HuH-7 (cell line): ENCODE results near the gene DDX31.
"Not testable (repeated sequence)": the region's sequence is repeated elsewhere in the genome, so short reads cannot be mapped to it uniquely, and the experiment has no call there.

ENCODE experiments used
- DNase-seq: peaks from one replicate; pipeline ENCODE4 v3.0.0; 2011; ENCODE audit warnings: low spot score

DDX31 gene

DNA sequence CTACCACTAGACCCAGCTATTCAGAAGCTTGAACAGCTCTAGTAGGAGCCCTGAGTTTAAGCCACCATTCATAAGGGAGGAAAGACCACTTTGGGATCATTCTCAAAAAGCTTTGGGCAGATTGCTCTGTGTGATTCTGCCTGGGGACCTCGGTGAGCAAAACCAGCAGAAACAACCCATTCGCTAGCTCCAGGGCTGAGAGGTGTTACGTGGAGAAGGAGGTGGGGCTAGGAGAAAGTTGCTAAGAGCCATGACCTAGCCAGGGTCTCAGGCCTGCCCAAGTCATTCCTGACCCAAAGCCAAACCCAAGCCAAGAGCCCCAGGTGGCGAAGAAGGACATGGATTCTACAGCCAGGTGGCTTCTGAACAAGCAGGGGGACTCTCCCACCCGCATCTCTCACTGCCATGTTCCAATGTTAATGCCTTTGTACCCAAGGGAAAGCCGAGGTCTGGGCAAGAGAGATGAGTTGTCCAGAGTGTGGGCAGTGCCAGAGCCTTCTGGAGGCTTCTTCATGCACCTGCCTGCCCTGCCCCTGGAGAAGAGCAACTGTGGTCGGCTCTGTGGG lies 91.3 kb downstream of the DDX31 start:
- DNase-seq = no peak

DNA sequence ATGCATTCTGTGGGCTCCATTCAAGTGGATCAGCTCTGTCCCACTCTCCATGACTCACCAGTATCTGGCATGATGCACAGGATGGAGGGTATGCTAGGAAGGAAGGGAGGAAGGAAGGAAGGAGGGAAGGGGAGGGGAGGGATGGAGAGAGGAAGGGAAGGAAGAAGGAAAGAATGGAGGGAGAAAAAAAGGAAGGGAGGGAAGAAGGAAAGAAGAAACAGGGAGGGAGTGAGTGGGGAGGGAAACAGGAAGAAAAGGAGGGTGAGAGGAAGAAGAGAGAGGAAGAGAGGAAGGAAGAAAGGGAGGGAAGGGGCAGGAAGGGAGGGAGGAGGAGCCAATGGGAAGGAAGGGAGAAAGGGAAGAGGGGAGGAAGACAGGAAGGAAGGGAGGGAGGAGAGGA lies 92.7 kb downstream of the DDX31 start:
- no peak for DNase-seq

DNA sequence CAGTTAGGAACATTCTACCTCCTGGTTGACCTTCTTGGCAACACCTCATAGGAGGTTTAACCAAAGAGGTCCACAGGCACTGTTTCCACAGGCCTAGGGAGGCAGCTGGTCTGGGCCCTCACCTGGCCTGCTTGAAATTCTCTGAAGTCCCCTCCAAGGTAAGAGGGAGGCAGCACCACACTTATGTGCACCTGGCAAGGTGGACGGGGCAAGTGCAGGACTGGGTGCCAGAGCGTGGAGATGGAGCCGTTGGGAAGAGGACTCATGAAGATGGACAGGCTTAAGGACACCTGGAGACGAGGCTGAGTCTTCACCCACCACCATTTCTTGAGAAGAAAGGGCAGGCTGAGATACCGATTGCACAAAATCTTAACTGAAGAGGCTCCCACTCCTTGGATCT lies 94.0 kb downstream of the DDX31 start:
- DNase-seq = no peak

DNA sequence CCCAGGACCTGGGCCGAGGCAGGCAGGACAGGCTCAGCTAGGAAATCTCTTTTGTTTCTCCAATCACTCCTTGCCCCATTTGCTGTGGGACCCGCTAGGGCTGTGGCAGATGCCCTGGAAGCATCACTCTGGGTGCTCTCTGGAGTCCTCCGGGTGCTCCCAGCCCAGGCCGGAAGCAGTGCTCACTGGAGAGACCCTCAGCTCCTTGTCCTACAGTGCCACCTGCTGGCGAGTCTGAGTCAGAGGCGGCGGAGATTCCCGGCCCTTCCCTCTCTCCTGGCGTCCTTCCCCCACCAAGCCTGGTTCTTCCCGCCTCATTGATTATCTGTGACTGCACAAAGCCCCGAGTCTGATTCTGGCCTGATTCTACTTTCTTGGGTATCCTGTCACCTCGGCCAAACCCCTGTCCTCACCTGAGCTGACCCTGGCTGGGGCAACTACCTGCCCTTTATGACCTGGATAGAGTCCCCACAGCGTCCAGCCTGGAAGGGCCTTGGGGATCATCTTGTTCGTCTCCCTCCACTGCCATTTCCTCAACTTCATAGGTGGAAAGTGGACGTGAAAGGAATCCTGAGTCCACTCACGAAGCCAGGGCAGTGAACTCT lies 94.7 kb downstream of the DDX31 start:
- peak; percentile 92 for DNase-seq

DNA sequence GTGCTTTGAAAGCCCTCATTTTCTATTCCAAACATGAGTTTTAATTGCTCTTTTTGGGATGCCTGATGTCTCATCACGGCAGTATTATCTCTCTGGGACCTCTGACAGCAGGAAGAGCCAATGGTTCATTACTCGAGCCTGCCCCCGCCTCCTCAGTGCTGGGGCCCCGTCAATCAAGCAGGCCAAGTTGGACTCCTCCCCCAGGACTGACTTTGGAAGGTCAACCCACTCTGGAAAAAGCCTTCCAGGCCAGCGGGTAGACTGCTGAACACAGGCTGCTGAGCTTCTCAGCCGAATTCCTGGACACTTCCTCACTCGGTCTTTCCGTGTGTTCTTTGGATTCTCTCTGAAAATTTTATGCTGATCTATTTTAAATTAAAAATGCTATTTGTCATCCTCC lies 96.9 kb downstream of the DDX31 start:
- DNase-seq = no peak

DNA sequence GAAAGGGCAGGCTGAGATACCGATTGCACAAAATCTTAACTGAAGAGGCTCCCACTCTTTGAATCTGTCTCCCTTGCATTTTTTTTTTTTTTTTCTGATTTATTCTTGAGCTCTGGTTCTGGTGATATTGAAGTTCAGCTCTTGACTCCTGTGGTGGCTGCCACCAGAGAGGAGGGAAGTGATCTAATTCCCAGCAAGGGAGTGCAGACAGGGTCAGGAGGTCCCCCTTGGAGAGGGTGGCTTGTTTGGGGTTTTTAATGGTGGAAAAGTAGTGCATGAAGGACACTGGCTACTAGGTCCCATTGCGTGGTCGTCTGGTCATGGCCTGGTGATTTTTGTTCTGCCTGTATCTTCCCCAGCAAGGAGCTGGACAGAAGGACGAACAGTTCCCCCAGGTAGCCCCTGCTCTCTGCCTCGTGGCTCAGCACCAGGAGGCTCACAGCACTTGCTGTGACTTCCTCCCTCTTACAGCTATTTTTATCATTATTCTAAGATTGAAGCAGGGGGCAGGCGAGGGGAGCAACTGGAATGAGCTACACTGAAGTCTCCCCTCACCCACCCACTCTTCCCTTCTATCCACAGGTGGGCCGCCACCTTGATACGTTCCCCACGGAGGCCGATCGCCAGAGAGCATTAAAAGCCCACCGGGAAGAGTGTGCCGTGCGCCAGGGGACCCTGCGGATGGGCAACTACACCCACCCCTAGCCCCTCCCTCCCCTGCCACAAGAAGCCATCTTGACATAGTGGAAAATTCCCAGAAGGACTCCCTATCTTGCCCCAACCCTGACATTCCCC lies 97.8 kb downstream of the DDX31 start:
- DNase-seq = no peak

DNA sequence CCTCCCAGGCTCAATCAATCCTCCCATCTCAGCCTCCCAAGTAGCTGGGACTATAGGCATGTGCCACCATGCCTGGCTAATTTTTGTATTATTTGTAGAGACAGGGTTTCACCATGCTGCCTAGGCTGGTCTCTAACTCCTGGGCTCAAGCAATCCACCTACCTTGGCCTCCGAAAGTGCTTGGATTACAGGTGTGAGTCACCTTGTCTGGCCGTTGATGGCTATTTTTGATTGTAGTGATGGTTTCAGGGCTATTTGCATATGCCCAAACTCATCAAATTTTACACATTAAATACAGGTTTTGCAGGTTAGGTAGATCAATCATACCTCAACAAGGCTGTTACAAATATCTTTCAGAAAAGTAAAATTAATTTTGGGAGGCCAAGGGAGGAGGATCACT lies 101.0 kb downstream of the DDX31 start:
- DNase-seq = not testable (repeated sequence)

DNA sequence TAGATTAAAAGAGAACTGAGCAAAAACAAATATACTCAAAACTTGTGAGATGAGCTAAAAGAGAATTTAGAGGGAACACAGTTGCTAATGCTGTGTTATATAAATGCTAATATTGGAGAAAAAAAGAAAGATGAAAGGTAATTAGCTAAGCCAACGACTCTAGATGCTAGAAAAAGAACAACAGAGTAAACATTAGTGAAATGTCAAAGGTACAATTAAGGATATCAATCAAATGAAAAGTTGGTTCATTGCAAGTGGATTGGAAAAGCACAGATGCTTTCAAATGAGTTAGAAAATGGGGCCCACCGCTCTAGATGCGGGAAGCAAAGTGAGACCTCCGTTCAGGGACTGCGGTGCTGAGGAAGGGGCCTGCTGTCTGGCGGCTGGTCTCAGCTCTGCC lies 105.3 kb downstream of the DDX31 start:
- DNase-seq = no peak

DNA sequence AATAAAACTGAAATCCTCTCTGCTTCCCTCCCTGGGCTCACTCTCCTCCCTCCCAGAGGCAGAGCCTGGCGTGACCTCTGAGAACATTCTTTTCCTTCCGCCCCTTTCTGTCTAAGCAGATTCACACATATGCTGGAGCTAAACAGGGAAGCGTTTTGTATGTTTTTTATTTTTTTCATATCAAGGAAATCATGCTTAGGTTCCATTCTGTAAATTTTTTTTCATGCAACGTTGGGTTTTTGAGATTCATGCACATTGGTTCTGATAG lies 107.5 kb downstream of the DDX31 start:
- no peak for DNase-seq

DNA sequence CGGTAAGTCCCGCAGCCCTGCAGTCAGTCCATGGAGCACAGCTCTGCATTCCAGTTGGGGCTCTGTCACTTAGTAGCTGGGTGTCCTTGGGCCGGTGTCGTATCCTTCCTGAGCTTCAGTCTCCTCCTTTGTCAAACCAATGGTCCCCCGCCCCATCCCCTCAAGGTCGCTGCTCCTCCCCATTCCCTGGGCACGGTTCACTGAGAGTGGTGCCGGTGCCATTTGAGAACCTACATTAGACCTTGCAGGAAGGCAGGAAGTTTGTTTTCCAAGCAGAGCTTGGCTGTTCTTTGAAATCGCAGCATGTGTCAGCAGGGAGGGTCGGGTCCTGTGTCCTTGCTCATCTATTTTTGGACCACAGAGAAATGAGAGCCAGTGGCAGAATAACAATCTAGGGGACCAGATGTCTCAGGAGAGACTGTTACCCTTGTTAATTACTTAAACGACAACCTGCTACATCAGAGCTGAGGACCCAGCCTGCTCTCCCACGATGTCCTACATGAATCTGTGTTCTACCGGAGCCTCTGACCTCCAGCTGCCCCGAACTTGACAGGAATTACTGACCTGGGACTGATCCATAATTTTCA lies 109.1 kb downstream of the DDX31 start:
- DNase-seq = no peak

DNA sequence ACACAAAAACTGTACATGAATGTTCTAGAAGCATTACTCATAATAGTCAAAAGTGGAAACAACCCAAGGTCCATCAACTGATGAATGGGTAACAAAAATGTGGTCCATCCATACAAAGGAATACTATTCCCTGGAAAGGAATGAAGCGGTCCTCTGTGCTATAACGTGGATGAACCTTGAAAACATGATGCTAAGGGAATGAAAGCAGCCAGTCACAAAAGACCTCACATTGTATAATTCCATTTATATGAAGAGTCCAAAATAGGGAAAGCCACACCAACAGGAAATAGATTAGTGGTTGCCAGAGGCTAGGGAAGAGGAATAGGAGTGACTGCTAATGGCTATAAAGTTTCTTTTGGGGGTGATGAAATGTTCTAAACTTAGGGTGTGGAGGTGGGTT lies 110.1 kb downstream of the DDX31 start:
- DNase-seq = no peak

DNA sequence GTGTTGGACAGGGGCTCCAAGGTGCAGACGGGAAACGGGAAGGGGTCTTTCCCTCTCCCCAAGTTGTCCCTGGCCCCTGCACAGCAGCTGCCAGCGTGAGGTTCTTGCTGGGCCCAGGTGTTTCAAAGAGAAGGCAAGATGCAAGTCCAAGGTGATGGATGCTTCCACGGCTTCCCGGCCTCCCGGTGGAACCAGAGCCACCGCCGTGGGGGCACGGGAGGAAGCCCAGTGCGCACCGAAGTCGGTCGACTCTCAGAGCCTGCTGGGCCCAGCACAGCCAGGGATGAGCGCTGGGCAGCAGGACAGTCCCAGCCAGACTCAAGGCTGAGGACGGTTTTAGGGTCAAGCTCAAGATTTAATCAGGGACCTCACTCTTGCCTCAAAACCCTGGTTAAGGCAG lies 112.6 kb downstream of the DDX31 start:
- no peak for DNase-seq

DNA sequence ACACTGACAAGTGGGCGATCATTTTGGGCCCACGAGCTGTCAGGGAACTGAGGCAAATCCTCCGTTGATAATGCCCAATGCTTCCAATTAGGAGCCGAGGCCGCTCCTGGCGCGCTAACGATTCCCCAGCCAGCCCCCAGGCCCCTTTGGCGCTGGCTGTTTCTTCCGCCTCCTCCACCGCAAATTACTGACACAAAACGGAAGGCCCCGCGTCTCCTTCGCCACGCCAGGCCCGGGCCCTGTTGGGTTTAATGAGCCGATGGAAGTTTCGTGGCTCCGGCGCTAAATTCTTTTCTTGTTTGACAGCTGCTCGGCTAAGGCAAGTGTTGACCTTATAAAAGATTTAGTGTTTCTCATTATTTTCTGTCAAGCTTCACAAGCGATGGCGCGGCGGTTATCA lies 113.1 kb downstream of the DDX31 start:
- DNase-seq = no peak

DNA sequence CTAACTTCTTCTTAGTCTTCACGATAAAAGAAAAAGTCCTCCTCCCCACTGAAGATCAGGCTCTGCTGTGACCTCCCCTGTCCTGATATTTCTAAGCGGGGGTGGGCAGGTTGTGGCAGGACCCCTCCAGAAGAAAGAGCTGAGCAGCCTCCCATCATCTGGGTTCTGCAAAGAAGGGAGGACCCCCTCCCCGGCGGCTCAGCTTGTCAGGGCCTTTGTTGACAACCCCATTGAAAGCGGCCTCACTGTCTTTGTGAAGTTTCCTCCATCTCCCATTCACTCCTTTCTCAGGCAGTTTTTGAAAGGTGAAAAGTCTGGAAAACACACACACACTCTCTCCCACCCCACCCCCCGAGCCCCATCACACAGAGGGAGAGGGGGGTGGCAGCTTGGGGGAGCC lies 113.5 kb downstream of the DDX31 start:
- DNase-seq = no peak

DNA sequence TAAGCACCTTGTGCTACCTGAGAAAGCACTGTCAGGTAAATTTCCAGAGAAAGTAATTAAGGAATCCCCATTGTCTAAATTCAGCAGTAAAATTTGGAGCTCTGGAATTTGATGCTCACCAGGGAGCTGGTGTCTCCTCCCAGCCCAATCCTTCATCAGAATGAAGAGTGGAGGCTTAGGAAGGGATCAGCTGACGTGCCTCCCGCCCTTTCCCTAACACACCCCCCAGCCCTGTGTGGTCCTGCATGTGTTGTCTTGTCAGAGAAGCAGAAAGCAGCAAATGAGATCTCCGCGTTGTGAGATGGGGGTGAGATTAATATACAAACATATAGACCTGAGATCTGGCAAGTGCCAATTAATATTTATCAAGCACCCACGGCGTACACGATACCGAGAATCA lies 114.3 kb downstream of the DDX31 start:
- no peak for DNase-seq

DNA sequence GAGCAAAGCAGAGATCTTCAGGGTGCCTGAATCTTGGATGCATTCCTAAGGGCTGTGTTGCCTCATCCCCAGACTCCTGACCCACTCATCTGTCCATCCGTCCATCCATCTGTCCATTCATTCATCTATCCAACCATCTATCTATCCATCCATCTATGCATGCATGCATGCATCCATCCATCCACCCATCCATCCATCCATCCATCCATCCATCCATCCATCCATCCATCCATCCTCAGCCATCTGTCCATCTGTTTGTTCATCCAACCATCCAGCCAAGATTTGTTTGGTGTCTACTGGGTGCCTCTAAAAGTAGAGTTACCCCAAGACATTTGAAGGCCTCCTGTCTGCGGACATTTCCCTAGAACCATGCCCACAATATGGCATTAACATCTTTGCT lies 115.0 kb downstream of the DDX31 start:
- no peak for DNase-seq

DNA sequence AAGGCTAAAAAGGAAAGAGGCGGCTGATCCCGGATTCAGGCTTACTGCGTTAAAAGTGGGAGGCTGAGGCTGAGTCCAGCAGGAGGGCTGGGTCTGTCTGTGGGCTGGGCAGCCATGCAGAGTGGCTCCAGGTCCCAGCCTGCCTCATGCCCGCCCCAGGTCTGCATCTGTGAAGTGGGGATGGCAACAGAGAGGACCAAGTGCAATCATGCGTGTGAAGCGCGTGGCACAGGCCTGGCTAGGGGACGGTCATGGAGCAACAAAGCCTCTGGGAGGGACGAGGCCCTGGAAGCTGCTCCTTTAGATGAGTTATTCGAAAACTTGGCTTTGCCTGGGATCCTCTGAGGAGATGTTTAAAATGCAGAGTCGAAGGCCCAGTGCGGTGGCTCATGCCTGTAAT lies 117.7 kb downstream of the DDX31 start:
- no peak for DNase-seq

DNA sequence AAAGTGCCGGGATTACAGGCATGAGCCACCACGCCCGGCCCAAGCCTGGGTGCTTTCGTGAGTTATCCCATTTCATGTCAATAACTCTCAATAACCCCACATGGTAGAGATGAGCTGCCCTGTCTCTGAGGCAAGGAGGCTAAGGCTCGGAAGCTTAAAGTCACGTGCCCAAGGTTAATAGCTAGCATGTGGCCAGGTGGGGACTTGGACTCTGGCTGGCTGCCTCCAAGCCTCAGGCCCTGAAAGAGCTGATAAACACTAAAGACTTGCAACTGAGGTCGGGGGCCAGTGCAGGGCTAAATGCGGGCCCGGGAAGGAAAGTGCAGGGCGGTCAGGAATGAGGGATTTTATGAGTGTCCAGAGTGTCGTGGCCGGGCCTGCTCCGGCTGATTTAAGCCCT lies 118.2 kb downstream of the DDX31 start:
- DNase-seq = no peak

DNA sequence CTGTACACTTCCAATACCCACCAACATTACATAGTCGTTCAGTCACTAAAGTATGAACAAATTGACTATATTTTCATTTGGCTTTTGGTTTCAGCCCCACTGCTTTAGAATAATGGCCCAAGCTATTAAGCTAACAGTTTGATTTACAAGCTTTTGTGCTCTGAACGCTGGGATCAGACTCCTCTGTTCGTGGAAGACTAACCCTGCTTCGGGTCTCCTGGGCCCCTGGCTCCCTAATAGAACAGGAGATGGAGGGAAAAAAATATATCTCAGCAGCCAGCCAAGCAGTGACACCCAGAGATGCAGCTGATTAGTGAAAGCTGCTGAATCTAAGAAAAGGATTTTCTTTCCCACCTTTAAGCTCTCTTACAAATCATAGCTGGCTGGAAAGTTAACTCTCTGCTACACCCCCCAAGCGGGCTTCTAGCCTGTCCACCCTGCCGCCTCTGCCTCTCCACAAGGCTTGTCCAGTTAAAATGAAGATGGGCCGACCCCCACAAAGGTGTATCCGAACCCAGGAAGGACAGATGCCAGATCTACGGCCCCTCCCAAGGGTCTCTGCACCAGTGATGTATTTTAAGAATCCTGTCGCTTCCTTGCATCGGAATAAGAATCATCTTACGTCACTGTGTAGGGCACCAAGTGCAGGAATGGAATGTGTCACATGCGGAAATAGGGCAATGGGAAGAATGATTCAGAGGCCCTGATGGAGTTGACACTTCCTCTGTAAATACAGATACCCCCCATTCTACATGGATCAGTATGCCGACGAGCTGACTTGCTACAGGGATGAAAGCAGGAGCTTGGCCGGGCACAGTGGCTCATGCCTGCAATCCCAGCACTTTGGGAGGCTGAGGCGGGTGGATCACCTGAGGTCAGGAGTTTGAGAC lies 120.8 kb downstream of the DDX31 start:
- no peak for DNase-seq

DNA sequence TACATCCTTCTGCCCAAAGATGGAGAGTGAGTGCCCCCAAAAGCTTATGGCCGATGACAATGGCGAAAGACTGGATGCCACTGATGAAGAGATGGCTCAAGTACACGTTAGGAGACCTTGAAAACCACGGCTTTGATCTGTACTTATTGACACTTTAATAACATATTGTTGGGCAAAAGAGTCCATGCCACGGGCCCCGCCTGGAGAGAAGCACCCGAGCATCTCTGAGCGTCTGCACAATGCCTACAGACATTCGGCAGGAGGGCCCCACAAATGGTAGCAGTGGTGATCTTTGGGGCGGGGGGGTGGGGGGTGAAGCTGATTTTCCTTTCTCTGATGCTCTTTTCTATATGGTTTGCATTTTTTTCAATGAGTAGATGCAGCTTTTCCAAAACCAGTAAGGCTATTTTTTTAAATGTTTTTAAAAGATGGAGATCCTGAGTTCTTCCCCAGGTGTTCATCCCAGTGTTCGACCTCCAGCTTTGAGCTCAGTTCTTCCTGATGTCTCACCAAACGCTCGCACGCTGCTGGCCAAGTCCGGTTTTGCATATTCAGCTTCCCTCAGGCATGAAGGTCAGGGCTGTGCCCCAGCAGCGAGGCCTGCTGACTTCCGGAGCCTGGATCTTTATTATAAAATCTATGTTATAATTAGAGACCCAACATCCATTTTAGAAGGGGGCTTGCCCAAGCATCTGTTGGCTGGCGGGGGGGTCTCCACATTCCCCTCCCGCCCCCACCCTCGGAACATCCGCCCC lies 121.6 kb downstream of the DDX31 start:
- no peak for DNase-seq

DNA sequence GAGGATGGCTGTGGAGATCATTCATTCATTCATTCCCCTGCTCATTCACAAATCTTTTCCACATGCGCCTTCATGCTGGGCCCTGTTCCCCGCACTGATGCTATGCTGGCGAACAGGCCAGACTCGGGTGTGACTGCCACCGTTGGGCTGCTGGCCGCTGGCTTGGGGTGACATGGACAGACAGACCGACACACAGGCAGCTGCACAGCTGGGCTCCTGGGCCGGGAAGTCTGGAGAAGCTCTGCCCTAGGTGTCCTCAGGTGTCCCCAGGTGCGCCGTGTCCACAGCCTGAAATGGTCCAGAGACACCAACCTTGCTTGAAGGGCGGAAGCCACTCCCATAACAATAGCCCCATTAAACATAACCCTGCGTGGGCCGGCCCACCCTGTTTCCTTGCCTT lies 122.3 kb downstream of the DDX31 start:
- no peak for DNase-seq

DNA sequence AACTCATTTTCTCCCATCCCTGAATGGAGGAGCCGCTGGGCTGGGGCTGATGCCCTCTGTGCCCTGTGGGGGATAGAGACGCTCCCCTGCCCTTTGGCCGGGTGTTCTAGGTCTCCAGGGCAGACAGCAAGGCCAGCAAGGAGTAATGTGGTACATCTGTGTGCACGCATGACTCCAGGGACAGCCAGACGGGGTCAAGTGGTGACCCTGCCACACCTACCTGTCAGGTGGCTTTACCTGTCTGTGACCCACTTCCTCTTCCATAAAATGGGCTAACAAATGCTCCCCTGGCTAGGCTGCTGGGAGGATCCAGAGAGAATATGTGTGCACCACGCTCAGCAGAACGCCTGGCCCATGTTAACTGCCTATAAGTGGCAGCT lies 122.7 kb downstream of the DDX31 start:
- no peak for DNase-seq
